Measurements from ENCODE around the gene ARHGAP40.

ARHGAP40 gene

GRCh38 chr20:38601216-38602184 is at the start of gene ARHGAP40:
ARHGAP40 (plus strand) TSS chr20:38601809.
- DNase-seq: no peak

- no peak for DNase-seq
These were observed 46.6 kb upstream of the ARHGAP40 start for GRCh38 chr20:38554986-38555385.

GRCh38 chr20:38555395-38555794 is 46.2 kb upstream of the ARHGAP40 start:
- no peak for DNase-seq

- DNase-seq: no peak
These were observed 44.4 kb upstream of the ARHGAP40 start for GRCh38 chr20:38557174-38557573.

- no peak for DNase-seq
These were observed 42.8 kb upstream of the ARHGAP40 start for GRCh38 chr20:38558596-38559360.

- DNase-seq: no peak
These were observed 41.8 kb upstream of the ARHGAP40 start for GRCh38 chr20:38559764-38560163.

- DNase-seq: no peak
These were observed 37.7 kb upstream of the ARHGAP40 start for GRCh38 chr20:38563802-38564431.

GRCh38 chr20:38564680-38565079 is 36.9 kb upstream of the ARHGAP40 start:
- no peak for DNase-seq

- no peak for DNase-seq
These were observed 35.5 kb upstream of the ARHGAP40 start for GRCh38 chr20:38566036-38566598.

- no peak for DNase-seq
These were observed 31.7 kb upstream of the ARHGAP40 start for GRCh38 chr20:38569747-38570525.

- no peak for DNase-seq
These were observed 28.2 kb upstream of the ARHGAP40 start for GRCh38 chr20:38573413-38573812.

- no peak for DNase-seq
These were observed 22.2 kb upstream of the ARHGAP40 start for GRCh38 chr20:38579219-38579910.

- no peak for DNase-seq
These were observed 21.7 kb upstream of the ARHGAP40 start for GRCh38 chr20:38579921-38580320.

GRCh38 chr20:38581013-38581412 is 20.6 kb upstream of the ARHGAP40 start, which contains the start of gene ADIG:
ADIG (plus strand) TSS chr20:38581197; CDS start chr20:38581251, 54 bp downstream.
- no peak for DNase-seq

GRCh38 chr20:38581830-38582358 is 19.7 kb upstream of the ARHGAP40 start:
- DNase-seq: no peak

- DNase-seq: no peak
These were observed 18.3 kb upstream of the ARHGAP40 start for GRCh38 chr20:38583306-38583705.

- DNase-seq: no peak
These were observed 17.4 kb upstream of the ARHGAP40 start for GRCh38 chr20:38584099-38584763.

- DNase-seq: no peak
These were observed 16.0 kb upstream of the ARHGAP40 start for GRCh38 chr20:38585404-38586180.

GRCh38 chr20:38586181-38586525 is 15.5 kb upstream of the ARHGAP40 start:
- DNase-seq: no peak

GRCh38 chr20:38588303-38588702 is 13.3 kb upstream of the ARHGAP40 start:
- DNase-seq: no peak

Data from SHP77 treated with DMSO at 0.1 percent for 48 hours (cell line).